Psoas muscle (tissue), 8 donors: Measurements from ENCODE around the gene AP1B1. TPM values are rescaled to one million over a fixed set of nuclear protein-coding genes. Genes with fewer than 3 reads are reported as not detected.

Experiments used
- ATAC-seq, 4 donors: fragments of 200-7000 bp; cut with Tn5 transposase; one replicate each; pipeline ENCODE4 v1.9.1; 2020; ENCODE audit warnings: moderate library complexity in 3 of 4, mild to moderate bottlenecking in 2 of 4
- DNase-seq, 2 donors: peaks; one replicate each; pipeline ENCODE4 v3.0.0-alpha.2; 2020
- H3K27ac ChIP-seq: fragments of 200-600 bp; one replicate; pipeline ENCODE4 v1.8.0; 2022
- H3K27me3 ChIP-seq, 3 donors: fragments of 200-600 bp in 1 of 3; one replicate each; pipeline versions ENCODE4 v1.6.1 to v1.8.0; 2013 to 2022; ENCODE audit warnings: low read length in 2 of 3, mild to moderate bottlenecking in 2 of 3, moderate library complexity in 1 of 3; ENCODE audit not compliant: insufficient read depth in 3 of 3
- H3K36me3 ChIP-seq, 2 donors: fragments of 200-600 bp in 1 of 2; one replicate each; pipeline versions ENCODE4 v1.6.1 to v1.8.0; 2013 to 2022; ENCODE audit warnings: low read depth in 1 of 2, mild to moderate bottlenecking in 1 of 2, moderate library complexity in 1 of 2; ENCODE audit not compliant: insufficient read depth in 1 of 2
- H3K4me1 ChIP-seq: fragments of 200-600 bp; one replicate; pipeline ENCODE4 v1.8.0; 2022
- H3K4me3 ChIP-seq: fragments of 200-600 bp; one replicate; pipeline ENCODE4 v1.8.0; 2022; ENCODE audit warnings: mild to moderate bottlenecking
- H3K9me3 ChIP-seq: fragments of 200-600 bp; one replicate; pipeline ENCODE4 v1.8.0; 2022
- CTCF ChIP-seq: fragments of 200-600 bp; IDR thresholded peaks from one replicate; pipeline ENCODE4 v1.8.0; 2022; ENCODE audit warnings: antibody characterized with exemption
- WGBS, 3 donors: extraction: QIAGEN DNeasy Blood & Tissue Kit; methylation state at CpG; one replicate each; pipeline versions ENCODE4 v1.1.6 to v1.1.7; 2013; 5-methylcytosine and 5-hydroxymethylcytosine counted together
- intact Hi-C, 2 donors: fragments of 100-400 bp; cut with DNase I; formaldehyde crosslinking; loops; one replicate each; pipeline versions ENCODE4 v1.11.0 to v1.14.2; 2022
- polyA plus RNA-seq, 3 donors: library from polyadenylated mRNA; stranded (reverse); fragments of 200-250 nt; gene quantifications; one replicate each; pipeline ENCODE4 v1.2.3, GENCODE V29; 2013
- total RNA-seq, 4 donors: library from RNA; stranded (reverse); fragmentation: NEBNext Ultra II Directional in 2 of 4; extraction: Animal tissue kit (Norgen Biotek cat#: 25700) in 2 of 4; gene quantifications; one replicate each; pipeline versions ENCODE4 v1.2.1 to v1.2.4, GENCODE V29; 2021 to 2023
- donor health status: healthy with polysubstance abuse.
- donor health status: DM: no; HTN: no; CAD: no; lungs with moderate emphysema.
- donor health status: Bipolar disorder and iron deficiency.
- donor health status: healthy.
- donor health status: DM: yes; HTN: yes; CAD: no.
- donor health status: DM: no; HTN: no; CAD: no.
- donor health status: DM: no; HTN: no; CAD: no.
- donor health status: DM: yes; HTN: yes; CAD: no.

Gene AP1B1
- total and polyA plus RNA-seq, 7 donors, result 17.5 to 35.3 (median 30.6) TPM

- intact Hi-C loops, result no loop called here
- DNase-seq (no peak), ATAC-seq (no peak)
- WGBS, 3 donors, result 94 to 100% (median 100%) methylated on average over 1 of the region's 1 CpG
- peaks cover 0 to 30% of the 10 kb centered on the region in 2 donors for H3K36me3 ChIP-seq
- H3K4me3 ChIP-seq, result no peak overlapping the region
- no peaks in the 10 kb centered on the region for H3K9me3 ChIP-seq
- no peak overlapping the region for H3K27ac ChIP-seq
- H3K27me3 ChIP-seq, result no peaks in the 10 kb centered on the region
- no peak for TF ChIP-seq CTCF
- H3K4me1 ChIP-seq, result peaks cover 18% of the 10 kb centered on the region
Observed at GRCh38 chr22:29383740-29384139, 4.6 kb downstream of the AP1B1 start.

- 74 to 79% (median 75%) methylated on average over 6 of the region's 6 CpGs for WGBS, 3 donors
- TF ChIP-seq CTCF, result no peak
- no peak for DNase-seq
- no peak for ATAC-seq
- H3K27me3 ChIP-seq, result no peaks in the 10 kb centered on the region
- no peak overlapping the region for H3K4me3 ChIP-seq
- H3K36me3 ChIP-seq, result peaks cover 0 to 30% of the 10 kb centered on the region in 2 donors
- no peak overlapping the region for H3K27ac ChIP-seq
- intact Hi-C loops, result no loop called here
- H3K4me1 ChIP-seq, result peaks cover 17% of the 10 kb centered on the region
- no peaks in the 10 kb centered on the region for H3K9me3 ChIP-seq
Observed at GRCh38 chr22:29382580-29383302, 5.6 kb downstream of the AP1B1 start.

GRCh38 chr22:29380856-29381255 lies 7.5 kb downstream of the AP1B1 start:
- DNase-seq (no peak), ATAC-seq (no peak)
- peaks cover 10% of the 10 kb centered on the region for H3K4me1 ChIP-seq
- H3K36me3 ChIP-seq, result peaks cover 0 to 30% of the 10 kb centered on the region in 2 donors
- no peak for TF ChIP-seq CTCF
- no peaks in the 10 kb centered on the region for H3K27me3 ChIP-seq
- no peak overlapping the region for H3K4me3 ChIP-seq
- H3K9me3 ChIP-seq, result no peaks in the 10 kb centered on the region
- no peak overlapping the region for H3K27ac ChIP-seq
- intact Hi-C loops, result no loop called here
- WGBS, 3 donors, result 83 to 89% (median 85%) methylated on average over 6 of the region's 6 CpGs

GRCh38 chr22:29380032-29380781 lies 8.2 kb downstream of the AP1B1 start:
- H3K36me3 ChIP-seq, result peaks cover 4 to 27% of the 10 kb centered on the region in 2 donors
- intact Hi-C loops, result no loop called here
- 85 to 88% (median 87%) methylated on average over 6 of the region's 6 CpGs for WGBS, 3 donors
- H3K27ac ChIP-seq, result no peak overlapping the region
- TF ChIP-seq CTCF, result no peak
- H3K4me3 ChIP-seq, result no peak overlapping the region
- ATAC-seq, result no peak
- DNase-seq, result no peak
- H3K27me3 ChIP-seq, result no peaks in the 10 kb centered on the region
- H3K4me1 ChIP-seq, result peaks cover 15% of the 10 kb centered on the region
- H3K9me3 ChIP-seq, result no peaks in the 10 kb centered on the region
